CD4-positive, alpha-beta T cell treated with Interleukin-17A for 1 hour (primary cell): ENCODE results near the gene VARS1.
"Not testable (repeated sequence)": the region's sequence is repeated elsewhere in the genome, so short reads cannot be mapped to it uniquely, and the experiment has no call there.

ENCODE experiments used
- DNase-seq: peaks from one replicate; pipeline ENCODE4 v3.0.0-alpha.2; 2020

VARS1 gene

DNA sequence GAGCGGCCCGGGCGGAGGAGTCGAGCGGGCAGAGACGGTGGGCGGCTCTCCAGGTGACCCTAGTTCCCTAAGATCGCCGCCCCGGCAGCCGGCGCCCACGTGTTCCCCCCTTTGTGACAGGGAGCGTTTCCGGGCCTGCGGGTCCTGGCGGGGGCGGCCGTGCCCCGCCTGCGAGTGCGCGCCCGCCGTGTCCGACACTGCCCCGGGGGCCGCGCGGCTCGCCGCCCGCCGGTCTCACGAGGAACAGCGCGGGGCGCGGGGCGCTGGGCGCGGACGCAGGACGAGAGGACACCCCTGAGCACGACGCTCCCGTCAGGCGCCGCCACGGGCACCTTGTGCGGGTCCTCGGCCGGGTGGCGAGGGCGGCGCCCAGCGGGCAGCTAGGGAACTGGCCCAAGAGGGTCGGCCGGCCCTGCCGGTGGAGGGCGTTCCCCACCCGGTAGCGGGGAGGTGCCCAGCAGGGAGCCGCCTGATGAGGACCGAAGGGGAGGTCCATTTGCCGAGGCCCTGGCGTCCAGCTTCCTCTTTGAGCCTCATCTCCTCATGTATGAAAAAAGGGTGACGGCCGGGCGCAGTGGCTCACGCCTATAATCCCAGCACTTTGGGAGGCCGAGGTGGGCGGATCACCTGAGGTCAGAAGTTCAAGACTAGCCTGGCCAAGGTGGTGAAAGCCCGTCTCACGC lies at the start of gene VARS1:
Gene VARS1, minus strand, starts transcription at position 137 of the 683 bp plus-strand sequence. CDS start 535 bp downstream, outside the sequence.
- DNase-seq = peak; percentile 89

DNA sequence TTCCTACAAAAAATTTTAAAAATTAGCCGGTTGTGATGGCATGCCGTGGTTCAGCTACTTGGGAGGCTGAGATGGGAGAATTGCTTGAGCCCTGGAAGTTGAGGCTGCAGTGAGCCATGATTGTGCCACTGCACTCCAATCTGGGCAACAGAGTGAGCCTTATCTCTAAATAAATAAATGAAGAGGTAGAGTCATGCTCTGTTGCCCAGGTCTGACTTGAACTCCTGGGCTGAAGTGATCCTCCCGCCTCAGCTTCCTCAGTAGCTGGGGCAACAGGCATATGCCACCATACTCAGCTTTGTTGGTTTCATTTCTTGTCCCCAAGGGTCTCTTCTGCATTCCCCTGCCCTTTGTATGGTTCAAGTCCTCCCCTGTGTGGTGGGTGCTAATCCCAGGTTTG lies 49.0 kb upstream of the VARS1 start:
- DNase-seq = no peak

DNA sequence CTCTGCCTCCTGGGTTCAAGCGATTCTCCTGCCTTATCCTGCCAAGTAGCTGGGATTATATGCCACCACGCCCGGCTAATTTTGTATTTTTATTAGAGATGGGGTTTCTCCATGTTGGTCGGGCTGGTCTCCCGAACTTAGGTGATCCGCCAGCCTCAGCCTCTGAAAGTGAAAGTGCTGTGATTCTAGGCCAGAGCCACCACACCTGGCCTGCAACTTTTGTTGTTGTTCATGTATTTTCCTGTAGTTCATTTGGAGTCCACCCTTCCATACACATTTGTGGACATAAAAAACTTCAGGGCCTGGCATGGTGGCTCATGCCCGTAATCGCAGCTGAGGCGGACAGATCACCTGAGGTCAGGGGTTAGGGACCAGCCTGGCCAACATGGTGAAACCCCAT lies 46.5 kb upstream of the VARS1 start:
- no peak for DNase-seq

DNA sequence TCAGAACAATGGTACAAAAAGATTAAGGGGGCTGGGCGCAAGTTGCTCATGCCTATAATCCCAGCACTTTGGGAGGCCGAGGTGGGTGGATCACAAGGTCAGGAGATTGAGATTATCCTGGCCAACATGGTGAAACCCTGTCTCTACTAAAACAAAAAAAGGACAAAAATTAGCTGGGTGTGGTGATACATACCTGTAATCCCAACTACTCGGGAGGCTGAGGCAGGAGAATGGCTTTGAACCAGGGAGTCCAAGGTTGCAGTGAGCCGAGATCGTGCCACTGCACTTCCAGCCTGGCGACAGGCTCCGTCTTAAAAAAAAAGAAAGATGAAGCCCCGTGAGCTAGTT lies 44.2 kb upstream of the VARS1 start:
- DNase-seq = not testable (repeated sequence)

DNA sequence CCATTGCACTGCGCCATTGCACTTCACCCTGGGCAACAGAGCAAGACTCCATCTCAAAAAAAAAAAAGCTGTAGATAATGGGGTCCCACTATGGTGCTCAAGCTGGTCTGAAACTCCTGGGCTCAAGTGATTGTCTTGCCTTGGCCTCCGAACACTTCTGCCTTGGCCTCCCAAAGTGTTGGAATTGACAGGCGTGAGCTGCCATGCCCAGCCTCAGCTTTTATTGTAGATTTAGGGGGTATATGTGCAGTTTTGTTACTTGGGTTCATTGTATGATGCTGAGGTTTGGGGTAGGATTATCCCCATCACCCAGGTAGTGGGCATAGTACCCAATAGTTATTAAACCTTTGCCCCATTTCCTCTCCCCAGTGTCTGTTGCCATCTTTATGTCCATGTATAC lies 43.4 kb upstream of the VARS1 start:
- no peak for DNase-seq

DNA sequence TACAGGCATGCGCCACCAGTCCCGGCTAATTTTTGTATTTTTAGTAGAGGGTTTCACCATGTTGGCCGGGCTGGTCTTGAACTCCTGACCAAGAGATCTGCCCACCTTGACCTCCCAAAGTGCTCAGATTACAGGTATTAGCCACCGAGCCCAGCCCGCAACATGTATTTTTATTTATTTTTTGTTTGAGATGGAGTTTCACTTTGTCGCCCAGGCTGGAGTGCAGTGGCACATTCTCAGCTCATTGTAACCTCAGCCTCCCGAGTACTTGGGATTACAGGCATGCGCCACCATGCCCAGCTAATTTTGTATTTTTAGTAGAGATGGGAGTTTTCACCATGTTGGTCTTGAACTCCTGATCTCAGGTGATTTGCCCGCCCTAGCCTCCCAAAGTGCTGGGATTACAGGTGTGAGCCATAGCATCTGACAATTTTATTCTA lies 42.6 kb upstream of the VARS1 start:
- not testable (repeated sequence) for DNase-seq

DNA sequence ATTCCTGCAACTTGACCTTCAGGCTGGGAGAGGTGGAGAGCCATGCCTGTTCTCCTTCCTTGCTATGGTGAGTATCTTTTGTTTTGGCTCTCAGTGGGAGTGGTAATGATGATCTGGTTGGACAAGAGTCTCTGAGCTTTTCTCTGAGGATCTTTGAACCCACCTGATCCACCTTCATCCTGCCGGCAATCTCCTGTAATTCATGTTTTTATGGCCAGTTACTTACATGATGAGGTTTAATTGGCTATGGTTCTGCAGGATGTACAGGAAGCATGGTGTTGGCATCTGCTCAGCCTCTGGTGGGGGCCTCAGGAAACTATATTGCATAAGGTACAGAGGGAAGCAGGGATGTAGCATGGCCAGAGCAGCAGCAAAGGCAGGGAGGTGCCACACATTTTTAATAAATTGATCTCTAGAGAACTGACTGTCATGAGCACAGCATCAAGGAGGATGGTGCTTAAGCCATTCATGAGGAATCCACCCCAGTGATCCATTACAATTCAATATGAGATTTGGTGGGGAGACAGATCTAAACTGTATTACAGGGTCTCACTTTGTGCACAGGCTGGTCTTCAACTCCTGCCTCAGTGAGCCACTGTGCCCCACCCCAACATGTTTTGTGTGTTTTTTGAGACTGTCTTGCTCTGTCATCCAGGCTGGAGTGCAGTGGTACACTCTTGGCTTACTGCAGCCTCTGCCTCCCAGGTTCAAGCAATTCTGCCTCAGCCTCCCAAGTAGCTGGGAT lies 42.0 kb upstream of the VARS1 start:
- no peak for DNase-seq

DNA sequence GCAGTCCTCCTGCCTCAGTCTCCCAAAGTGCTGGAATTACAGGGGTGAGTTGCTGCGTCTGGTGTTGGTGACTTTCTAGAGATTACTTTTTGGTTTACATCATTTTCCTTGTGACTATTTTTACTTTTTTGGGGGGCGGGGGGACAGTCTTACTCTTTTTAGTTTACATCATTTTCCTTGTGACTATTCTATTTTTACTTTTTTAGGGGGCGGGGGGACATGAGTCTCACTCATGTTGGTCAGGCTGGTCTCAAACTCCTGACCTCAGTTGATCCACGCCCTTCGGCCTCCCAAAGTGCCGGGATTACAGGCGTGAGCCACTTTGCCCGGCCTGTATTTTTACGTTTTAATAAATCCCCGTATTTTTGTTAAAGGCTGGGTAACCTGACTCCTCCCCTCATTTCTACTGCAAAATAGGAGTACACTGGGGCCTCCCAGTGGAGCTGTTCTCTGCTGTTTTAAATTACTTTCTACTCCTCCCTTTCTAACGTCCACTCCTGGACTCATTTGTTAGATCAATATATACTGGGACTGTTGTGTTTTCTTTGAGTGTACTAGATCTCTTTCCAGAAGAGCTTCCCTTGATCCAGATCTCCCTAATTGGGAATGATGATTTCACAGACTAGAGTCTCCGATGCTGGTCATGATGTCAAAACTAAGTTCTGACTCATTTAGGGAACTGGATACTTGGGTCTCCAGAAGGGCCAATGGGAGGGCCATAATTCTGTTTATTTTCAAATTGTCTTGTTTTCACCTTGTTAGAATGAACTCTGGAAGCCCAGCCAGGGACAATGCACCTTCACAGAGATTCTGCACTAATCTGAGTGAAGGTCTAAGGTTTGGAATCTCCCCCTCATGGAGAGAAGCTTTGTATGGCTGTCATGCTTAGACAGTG lies 41.2 kb upstream of the VARS1 start:
- peak; percentile 42 for DNase-seq

DNA sequence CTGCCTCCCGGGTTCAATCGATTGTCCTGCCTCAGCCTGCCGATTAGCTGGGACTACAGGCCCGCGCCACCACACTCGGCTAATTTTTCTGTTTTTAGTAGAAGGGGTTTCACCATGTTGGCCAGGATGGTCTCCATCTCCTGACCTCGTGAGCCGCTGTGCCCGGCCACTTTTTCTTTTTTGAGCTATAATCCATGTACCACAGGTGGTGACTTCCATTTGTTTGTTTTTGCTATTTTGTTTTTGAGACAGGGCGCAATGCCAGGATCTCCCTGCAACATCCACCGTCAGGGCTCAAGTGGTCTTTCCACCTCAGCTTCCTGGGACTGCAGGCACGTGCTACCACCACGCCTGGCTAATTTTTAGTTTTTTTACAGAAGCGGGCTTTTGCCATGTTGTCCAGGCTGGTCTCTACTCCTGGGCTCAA lies 40.5 kb upstream of the VARS1 start:
- peak; percentile 22 for DNase-seq

DNA sequence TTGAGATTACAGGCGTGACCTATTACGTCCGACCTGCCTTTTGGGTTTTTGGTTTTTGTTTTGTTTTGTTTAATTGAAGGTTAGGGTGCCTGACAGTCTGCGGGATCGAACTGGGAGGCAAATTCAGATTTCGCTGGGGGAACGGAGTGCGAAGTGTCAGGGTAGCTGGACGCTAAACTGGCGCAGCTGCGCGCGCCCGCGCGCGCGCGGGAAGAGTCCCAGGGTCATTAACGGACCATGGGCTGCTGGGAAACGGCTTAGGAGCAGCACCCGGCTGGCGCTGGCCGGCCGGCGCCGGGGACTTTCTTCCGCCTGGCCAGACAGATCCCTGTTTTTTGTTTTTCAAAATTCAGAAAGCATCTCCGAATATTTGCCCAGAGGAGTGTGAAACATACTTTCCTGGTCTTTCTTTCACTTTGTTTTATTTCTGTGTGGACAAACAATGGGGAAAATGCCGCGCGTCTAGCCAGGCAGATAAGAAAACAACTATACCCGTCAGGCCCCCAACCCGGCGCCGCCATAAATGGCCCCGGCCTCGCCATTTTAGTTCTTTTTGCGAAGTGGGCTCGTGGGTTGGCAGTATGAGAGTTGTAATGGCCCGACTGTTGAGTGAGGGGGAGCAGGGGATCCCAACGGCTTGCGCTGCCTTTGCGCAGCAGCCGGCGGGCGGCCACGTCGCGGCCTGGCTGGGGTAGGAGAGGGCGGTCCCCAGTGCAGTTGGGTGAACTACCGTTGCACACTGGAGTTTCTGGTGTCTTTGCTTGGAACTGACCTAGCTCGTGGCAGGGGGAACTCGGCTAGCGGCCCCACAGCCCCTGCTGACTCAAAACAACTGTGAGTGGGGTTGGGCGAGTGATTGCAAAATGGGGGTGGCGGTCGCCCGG lies 39.1 kb upstream of the VARS1 start:
- DNase-seq = peak; percentile 87

DNA sequence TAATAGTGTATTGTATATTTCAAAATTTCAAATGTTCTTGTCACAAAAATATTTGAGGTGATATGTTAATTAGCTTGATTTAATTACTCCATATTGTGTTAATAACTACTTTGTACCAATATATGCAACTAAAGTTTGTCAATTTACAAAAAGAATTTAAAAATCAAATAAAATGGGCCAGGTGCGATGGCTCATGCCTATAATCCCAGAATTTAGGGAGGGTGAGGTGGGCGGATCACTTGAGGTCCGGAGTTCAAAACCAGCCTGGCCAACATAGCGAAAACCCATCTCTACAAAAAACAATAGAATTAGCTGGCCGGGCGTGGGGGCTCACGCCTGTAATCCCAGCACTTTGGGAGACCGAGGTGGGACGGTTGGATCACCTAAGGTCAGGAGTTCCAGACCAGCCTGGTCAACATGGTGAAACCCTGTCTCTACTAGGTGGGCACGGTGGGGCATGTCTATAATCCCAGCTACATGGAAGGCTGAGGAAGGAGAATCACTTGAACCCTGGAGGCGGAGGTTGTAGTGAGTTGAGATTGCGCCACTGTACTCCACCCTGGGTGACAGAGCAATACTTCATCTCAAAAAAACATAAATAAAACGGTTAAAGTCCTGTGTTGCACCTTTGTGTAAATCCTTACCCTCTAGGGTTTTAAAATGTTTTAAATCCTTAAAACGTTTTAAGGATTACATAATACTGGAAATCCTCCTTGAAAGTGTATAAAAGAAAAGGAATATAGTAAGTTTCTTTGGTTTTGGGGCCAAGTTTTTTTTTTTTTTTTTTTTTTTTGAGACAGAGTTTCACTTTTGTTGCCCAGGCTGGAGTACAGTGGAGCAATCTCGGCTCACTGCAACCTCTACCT lies 36.0 kb upstream of the VARS1 start:
- no peak for DNase-seq

DNA sequence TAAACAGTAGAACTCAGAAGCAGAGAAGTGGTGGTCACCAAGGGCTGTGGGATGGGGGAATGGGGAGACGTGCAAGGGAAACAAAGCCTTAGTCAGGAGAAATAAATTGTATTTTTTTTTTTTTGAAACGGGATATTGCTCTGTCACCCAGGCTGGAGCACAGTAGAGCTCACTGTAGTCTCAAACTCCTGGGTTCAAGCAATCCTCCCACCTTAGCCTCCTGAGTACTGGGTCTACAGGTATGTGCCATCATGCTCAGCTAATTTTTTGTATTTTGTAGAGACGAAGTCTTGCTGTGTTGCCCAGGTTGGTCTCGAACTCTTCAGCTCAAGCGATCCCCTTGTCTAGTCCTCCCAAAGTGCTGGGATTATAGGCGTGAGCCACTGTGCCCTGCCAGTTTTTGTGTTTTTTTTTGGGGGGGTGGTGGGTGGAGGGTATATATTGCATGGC lies 35.4 kb upstream of the VARS1 start:
- no peak for DNase-seq

DNA sequence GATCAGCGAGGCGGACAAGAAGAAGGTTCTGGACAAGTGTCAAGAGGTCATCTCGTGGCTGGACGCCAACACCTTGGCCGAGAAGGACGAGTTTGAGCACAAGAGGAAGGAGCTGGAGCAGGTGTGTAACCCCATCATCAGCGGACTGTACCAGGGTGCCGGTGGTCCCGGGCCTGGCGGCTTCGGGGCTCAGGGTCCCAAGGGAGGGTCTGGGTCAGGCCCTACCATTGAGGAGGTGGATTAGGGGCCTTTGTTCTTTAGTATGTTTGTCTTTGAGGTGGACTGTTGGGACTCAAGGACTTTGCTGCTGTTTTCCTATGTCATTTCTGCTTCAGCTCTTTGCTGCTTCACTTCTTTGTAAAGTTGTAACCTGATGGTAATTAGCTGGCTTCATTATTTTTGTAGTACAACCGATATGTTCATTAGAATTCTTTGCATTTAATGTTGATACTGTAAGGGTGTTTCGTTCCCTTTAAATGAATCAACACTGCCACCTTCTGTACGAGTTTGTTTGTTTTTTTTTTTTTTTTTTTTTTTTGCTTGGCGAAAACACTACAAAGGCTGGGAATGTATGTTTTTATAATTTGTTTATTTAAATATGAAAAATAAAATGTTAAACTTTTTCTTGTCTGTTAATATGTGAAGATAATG lies 34.2 kb upstream of the VARS1 start:
- DNase-seq = peak; percentile 71

DNA sequence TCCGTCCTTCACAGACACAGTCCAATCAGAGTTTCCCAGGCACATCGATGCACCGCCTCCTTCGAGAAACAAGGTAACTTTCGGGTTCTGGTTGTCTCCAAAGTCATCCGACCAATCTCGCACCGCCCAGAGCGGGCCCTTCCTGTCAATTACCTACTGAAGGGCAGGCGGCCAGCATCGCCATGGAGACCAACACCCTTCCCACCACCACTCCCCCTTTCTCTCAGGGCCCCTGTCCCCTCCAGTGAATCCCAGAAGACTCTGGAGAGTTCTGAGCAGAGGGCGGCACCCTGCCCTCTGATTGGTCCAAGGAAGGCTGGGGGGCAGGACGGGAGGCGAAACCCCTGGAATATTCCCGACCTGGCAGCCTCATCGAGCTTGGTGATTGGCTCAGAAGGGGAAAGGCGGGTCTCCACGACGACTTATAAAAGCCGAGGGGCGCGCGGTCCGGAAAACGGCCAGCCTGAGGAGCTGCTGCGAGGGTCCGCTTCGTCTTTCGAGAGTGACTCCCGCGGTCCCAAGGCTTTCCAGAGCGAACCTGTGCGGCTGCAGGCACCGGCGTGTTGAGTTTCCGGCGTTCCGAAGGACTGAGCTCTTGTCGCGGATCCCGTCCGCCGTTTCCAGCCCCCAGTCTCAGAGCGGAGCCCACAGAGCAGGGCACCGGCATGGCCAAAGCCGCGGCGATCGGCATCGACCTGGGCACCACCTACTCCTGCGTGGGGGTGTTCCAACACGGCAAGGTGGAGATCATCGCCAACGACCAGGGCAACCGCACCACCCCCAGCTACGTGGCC lies 31.9 kb upstream of the VARS1 start, which contains the start of gene HSPA1B:
Gene HSPA1B, plus strand, starts transcription at position 453 of the 794 bp plus-strand sequence. Its CDS starts 213 bp downstream, at position 666.
- peak; percentile 94 for DNase-seq

DNA sequence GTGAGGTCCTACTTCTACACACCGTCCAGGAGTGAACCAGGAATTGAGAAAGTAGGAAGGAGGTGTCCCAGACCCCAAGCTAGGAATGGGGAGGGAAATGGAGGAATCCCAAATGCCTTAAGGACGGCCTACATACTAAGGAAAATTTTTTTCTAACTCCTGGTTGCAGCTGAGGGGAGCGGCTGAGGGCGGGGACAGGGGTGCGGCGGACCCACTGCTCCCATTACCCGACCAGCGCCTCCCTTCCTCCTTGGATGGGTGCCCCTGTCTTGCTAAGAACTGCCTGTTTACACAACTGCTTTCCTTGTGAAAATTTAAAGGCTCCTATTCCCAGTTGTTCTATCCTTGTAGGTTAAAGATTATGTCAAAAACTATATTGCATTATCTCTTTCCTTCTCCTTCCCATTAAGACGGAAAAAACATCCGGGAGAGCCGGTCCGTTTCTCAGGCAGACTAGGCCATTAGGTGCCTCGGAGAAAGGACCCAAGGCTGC lies 31.3 kb upstream of the VARS1 start:
- no peak for DNase-seq

DNA sequence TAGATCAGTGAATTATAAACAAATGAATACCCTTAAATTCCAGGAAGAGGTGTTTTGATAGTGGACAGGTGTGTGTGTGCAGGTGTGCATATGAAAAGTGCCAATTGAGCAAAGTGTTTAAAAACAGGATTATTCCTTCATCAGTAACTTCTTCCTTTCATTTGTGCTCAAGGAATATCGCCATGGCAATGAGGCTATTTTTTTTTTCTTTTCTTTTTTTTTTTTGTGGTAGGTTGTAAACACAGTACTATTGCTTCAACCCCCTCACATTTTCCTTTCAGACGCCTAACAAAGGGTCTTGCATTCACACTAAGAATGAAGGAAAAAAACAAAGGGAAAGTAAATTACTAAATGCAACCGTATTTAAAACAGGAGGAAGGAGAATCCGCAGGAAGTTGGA lies 30.0 kb upstream of the VARS1 start:
- no peak for DNase-seq

DNA sequence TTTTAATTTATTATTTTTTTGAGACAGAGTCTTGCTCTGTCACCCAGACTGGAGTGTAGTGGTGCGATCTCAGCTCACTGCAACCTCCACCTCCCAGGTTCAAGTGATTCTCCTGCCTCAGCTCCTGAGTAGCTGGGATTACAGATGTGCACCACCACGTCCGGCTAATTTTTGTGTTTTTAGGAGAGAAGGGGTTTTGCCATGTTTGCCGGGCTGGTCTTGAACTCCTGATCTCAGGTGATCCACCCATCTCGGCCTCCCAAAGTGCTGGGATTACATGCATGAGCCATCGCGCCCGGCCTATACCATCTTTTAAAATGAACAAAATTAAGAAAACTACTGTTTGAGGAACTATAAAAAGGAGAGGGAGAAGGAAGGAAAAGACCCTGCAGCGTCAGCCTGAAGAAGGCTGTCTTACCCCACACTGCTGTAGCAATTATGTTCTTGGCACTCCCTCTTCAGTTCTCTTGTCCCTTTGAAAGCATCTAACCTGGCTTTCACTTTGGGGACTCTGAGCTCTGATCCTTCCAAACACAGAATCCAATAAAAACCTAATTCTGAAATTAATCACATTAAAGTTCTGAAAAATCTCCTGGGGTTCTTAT lies 28.1 kb upstream of the VARS1 start:
- not testable (repeated sequence) for DNase-seq

DNA sequence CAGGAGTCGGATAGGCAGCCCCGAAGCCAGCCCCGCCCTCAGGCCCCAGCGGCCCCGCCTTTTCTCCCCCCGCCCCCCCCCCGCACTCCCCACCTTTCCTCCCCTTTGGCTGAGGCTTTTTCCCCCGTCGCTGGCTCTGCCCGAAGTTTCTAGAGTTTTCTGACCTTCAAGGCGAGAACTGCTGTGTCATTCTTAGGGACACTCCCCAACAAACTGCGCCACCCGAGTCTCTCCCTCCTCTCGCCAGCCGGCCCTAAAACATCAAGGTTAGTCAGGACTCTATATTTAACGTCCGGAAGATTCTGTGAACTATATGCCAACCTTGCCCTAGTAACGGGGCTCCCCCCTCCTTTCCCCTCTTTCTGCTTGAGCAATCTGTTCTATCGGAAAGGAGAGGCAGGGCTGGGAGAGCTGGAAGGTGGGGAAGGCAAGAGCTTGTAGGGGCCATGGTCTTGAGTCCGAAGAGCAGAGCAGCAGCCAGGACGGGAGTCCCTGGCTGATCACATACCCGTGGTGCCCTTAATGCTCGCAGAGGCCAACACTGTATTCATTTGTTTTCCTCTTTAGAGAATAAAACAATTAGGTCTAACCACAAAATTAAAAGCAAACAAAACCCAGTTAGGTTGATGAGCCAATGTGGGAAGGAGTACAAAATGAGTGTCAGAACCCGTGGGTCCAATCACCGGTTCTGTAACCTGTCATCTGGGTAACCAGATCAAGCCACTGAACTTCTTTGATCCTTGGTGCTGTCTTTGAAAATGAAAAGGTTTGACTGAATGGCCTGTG lies 26.7 kb upstream of the VARS1 start:
- peak; percentile 82 for DNase-seq
